A549 (cell line): ENCODE data around the gene ULK4.

ENCODE experiments used
- CEBPB ChIP-seq, 2 experiments: fragments of >200 bp in 1 of 2; sonication (Bioruptor Twin) in 1 of 2; formaldehyde crosslinking in 1 of 2; IDR thresholded peaks; 2 replicates each; pipeline ENCODE4 v1.6.1; 2012 to 2016
- HDAC2 ChIP-seq: fragments of 200-600 bp; sonication (generic); IDR thresholded peaks from 2 replicates; pipeline ENCODE4 v1.6.1; 2016
- JUN ChIP-seq, 2 experiments: fragments of >200 bp; sonication (Bioruptor Twin); formaldehyde crosslinking; IDR thresholded peaks; 2 replicates in 1 of 2; 3 replicates in 1 of 2; pipeline ENCODE4 v1.6.1; 2016 to 2017
- MYC ChIP-seq: IDR thresholded peaks from 2 replicates; pipeline ENCODE4 v1.6.1; 2012; ENCODE audit warnings: mild to moderate bottlenecking, inconsistent platforms, low read length, improper control_type of control experiment, borderline replicate concordance
- NFE2L2 ChIP-seq: fragments of 150-350 bp; conservative IDR thresholded peaks from 2 replicates; pipeline ENCODE4 v1.6.1; 2014; ENCODE audit warnings: low read length
- RCOR1 ChIP-seq: fragments of 150-350 bp; IDR thresholded peaks from 2 replicates; pipeline ENCODE4 v1.6.1; 2014; ENCODE audit warnings: antibody characterized with exemption, low read length, low read depth
- RFX5 ChIP-seq: fragments of 450-650 bp; IDR thresholded peaks from 2 replicates; pipeline ENCODE4 v1.7.1; 2014; ENCODE audit warnings: antibody characterized with exemption, mild to moderate bottlenecking, moderate library complexity
- TF ChIP-seq, protein P1 (sequence below): fragments of >200 bp; sonication (Bioruptor Twin); formaldehyde crosslinking; IDR thresholded peaks from 3 replicates; pipeline ENCODE4 v1.5.1; 2016

DNA sequence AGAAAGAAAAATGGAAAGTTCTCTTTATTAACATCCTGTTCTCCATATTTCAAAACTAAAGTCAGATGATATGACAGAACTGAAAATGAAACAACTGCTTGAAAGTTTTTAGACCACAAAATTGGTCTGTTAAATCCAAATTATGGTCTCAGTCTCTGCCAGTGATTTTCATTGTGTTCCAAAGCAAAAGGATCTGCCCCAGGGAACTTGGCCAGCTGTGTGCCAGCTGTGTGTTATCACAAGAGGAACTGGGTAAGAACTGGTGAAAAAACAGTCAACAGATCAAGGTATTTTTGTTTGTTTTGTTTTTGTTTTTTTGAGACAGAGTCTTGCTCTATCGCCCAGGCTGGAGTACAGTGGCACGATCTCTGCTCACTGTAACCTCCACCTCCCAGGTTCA lies 439.3 kb downstream of the ULK4 start:
- TF ChIP-seq, protein P1, sequence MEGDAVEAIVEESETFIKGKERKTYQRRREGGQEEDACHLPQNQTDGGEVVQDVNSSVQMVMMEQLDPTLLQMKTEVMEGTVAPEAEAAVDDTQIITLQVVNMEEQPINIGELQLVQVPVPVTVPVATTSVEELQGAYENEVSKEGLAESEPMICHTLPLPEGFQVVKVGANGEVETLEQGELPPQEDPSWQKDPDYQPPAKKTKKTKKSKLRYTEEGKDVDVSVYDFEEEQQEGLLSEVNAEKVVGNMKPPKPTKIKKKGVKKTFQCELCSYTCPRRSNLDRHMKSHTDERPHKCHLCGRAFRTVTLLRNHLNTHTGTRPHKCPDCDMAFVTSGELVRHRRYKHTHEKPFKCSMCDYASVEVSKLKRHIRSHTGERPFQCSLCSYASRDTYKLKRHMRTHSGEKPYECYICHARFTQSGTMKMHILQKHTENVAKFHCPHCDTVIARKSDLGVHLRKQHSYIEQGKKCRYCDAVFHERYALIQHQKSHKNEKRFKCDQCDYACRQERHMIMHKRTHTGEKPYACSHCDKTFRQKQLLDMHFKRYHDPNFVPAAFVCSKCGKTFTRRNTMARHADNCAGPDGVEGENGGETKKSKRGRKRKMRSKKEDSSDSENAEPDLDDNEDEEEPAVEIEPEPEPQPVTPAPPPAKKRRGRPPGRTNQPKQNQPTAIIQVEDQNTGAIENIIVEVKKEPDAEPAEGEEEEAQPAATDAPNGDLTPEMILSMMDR: no peak
- TF ChIP-seq RFX5: no peak
- no peak for TF ChIP-seq JUN (IDR thresholded peaks at IDR 0.05)
- no peak for TF ChIP-seq MYC
- no peak for TF ChIP-seq RCOR1
- no peak for TF ChIP-seq NFE2L2
- no peak for TF ChIP-seq CEBPB (IDR thresholded peaks at IDR 0.05)
- TF ChIP-seq HDAC2: no peak
